HG03097 (cell line): ENCODE results near the gene SMIM24.
"Not testable (repeated sequence)": the region's sequence is repeated elsewhere in the genome, so short reads cannot be mapped to it uniquely, and the experiment has no call there.

ENCODE experiments used
- ATAC-seq: cut with Tn5 transposase; IDR thresholded peaks from one replicate; pipeline ENCODE4 v1.9.1; 2021; ENCODE audit not compliant: unreplicated experiment, low FRiP score

The SMIM24 gene

GRCh38 chr19:3458229-3459088, 21.9 kb downstream of the SMIM24 start:
- ATAC-seq, result no peak

- no peak for ATAC-seq
Measured at GRCh38 chr19:3457528-3458228, 22.6 kb downstream of the SMIM24 start.

DNA sequence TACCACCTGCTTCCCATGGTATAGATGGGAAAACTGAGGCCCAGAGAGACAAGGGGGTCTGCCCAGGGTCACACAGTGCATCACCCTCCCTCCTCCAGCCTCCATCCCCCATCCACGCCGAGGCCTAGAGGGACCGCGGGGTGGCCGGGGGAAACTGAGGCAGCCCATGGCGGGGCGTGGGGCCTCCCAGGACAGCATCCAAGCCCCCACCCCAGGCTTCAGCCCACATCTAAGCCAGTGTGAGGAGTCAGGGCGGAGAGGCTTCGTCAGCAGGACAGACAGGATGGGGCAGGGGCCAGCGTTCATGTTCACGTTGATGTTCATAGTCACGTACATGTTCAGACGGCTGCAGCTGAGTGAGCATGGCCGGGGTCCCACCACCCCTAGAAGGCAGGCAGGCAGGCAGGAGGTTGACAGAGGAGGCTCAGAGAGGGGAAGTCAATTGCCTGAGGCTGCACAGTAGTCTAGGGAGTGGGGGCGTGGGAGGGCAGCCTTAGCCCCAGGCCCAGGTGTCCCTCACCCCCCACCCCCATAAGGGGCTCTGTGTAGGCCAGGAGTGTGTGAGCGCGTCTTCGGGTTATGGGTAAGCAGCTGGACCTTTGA, 23.3 kb downstream of the SMIM24 start:
- ATAC-seq, result no peak

- no peak for ATAC-seq
Measured at GRCh38 chr19:3455960-3456601, 24.2 kb downstream of the SMIM24 start.

DNA sequence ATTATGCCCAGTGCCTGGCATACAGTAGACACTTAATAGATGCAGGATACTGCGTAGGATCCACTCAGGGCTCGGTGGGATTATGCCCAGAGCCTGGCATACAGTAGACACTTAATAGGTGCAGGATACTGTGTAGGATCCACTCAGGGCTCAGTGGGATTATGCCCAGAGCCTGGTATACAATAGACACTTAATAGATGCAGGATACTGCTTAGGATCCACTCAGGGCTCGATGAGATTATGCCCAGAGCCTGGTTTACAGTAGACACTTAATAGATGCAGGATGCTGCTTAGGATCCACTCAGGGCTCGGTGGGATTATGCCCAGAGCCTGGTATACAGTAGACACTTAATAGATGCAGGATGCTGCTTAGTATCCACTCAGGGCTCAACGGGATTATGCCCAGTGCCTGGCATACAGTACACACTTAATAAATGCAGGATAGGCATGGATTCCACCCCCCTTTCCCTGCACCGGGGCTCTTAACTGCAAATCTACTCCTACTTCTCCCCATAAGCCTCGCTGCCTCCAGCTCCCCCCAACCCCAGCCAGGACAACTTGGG, 24.9 kb downstream of the SMIM24 start:
- ATAC-seq, result no peak

GRCh38 chr19:3454656-3455392, 25.5 kb downstream of the SMIM24 start:
- ATAC-seq, result no peak

DNA sequence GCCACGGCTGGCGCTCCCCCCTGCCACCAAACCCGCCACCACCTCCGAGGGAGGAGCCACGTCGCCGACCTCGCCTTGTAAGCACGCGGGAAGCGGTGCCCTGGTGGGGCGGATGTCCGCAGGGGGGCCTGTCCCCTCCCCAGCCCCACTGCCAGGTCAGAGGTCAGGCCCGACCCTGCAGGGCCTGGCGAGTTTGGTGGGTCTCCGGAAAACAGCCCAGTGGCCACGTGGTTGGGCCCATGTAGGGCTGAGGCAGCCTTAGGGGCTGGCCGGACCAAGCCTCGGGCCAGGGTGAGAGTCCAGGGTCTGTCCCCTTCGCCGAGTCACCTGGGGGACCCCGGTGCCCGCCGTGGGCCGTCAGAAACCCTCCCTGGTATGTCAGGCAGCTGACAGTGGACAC, 26.5 kb downstream of the SMIM24 start:
- no peak for ATAC-seq

DNA sequence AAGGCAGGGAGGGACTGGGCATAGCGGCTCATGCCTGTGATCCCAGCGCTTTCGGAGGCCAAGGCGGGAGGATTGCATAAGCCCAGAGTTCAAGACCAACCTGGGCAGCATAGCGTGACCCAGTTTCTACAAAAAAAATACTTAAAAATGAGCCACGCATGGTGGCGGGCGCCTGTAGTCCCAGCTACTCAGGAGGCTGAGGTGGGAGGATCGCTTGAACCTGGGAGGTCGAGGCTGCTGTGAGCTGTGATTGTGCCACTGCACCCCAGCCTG, 27.4 kb downstream of the SMIM24 start:
- ATAC-seq, result not testable (repeated sequence)

DNA sequence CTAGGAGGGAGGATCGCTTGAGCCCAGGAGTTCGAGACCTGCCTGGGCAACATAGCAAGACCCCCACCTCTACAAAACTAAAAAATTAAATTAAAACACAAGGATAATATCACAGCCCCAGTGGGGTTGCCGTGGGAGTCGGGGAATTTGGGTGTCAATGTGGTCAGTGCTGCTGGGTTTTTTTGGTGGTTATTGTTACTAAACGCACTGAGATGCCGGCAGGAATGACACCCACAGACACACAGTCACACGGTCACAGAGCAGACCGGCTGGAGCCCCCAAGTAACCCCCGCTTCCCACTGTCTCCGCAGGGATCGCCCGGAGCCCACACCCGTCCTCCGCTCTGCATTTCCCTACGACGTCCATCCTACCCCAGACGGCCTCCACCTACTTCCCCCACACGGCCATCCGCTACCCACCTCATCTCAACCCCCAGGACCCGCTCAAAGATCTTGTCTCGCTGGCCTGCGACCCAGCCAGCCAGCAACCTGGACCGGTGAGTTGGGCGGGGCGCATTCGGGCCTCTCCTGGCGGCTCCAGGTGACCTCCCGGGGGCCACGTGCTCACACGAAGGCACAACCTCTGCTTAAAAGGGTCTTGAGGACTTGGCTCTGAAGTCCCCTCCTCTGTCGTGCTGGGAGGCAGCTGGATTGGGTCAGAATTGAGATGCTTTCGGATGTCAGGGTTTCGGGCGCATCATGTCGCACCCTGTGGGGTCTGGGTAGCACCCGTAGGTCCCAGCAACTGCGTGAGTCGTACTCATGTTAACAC, 28.0 kb downstream of the SMIM24 start:
- no peak for ATAC-seq

- ATAC-seq, result no peak
Measured at GRCh38 chr19:3451451-3451866, 28.9 kb downstream of the SMIM24 start.

GRCh38 chr19:3450796-3451411, 29.4 kb downstream of the SMIM24 start:
- no peak for ATAC-seq

GRCh38 chr19:3448616-3449334, 31.6 kb downstream of the SMIM24 start:
- no peak for ATAC-seq

DNA sequence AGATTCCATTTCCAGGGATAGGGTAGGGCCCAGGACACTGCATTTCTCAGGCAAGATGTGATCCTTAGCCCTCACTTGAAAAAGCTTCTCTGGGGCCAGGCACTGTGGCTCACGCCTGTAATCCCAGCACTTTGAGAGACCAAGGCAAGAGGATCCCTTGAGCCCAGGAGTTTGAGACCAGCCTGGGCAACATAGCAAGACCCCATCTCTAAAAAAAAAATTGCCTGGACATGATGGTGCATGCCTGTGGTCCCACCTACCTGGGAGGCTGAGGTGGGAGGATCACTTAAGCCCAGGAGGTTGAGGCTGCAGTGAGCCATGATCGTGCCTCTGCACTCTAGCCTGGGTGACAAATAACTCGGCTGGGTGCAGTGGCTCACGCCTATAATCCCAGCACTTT, 33.7 kb downstream of the SMIM24 start:
- not testable (repeated sequence) for ATAC-seq

- ATAC-seq, result no peak
Measured at GRCh38 chr19:3444695-3445234, 35.6 kb downstream of the SMIM24 start.

DNA sequence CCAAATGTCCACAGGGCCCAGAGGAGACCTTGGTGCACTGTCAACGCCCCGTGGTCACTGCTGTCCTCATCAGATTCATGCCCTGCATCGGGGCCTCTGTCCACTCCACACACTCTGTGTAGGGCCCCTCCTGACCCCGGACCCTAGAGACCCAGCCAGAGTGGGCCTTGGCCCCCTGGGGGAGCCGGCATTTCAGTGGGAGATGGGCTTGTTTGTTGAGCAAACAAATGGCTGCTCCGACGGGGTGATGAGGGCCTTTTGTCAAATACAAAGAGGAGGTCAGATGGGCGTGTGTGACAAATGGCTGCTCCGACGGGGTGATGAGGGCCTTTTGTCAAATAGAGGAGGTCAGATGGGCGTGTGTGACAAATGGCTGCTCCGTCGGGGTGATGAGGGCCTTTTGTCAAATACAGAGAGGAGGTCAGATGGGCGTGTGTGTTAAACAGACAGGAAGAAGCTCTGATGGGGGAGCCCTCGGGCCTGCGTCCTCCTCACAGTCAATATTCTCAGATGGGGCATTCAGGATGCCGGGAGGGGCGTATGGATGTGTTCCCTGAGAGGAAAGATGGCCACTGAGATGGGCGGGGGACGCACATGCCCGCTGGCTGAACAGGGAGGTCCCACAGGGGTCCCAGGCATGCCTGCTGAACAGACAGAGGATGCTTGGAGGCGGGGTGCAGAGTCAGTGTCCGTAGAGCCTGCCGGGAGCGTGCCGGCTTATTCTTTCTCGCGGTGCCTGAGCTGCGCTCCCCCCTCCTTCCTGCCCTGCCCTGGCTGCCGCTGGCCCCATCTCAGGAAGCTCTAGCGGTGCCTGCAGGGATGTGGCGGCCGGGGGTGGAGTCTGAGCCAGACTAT, 36.3 kb downstream of the SMIM24 start:
- no peak for ATAC-seq

DNA sequence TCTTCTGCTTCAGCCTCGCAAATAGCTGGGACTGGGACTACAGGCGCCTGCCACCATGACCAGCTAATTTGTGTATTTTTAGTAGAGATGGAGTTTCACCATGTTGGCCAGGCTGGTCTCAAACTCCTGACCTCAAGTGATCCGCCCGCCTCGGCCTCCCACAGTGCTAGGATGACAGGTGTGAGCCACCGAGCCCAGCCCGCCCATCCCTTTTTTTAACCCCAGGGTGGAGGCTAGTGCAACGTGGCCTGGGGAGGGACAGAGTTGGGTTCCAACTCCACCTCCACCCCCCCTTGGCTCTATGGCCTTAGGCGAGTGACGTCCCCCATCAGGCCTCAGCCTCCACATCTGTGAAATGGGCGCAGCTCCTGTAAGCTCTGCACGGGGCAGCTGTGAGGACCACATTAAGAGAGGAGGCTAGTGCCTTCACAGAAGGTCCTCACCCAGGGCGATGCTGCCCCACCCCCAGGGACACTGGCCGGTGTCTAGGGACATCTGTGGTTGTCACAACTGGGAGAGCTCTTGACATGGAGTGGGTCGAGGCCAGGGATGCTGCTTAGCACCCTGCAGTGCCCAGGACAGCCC, 37.7 kb downstream of the SMIM24 start:
- no peak for ATAC-seq

GRCh38 chr19:3441986-3442329, 38.4 kb downstream of the SMIM24 start:
- ATAC-seq, result no peak
